DMS79 treated with DMSO at 0.1 percent for 48 hours (cell line): ENCODE results near the gene GRK2.
A peak's percentile ranks its signal among the peaks of the same experiment; 100 is the strongest.

Experiments
- DNase-seq: peaks from one replicate; lab custom pipeline; 2025; lab: John Stamatoyannopoulos, UW

Gene GRK2

DNA sequence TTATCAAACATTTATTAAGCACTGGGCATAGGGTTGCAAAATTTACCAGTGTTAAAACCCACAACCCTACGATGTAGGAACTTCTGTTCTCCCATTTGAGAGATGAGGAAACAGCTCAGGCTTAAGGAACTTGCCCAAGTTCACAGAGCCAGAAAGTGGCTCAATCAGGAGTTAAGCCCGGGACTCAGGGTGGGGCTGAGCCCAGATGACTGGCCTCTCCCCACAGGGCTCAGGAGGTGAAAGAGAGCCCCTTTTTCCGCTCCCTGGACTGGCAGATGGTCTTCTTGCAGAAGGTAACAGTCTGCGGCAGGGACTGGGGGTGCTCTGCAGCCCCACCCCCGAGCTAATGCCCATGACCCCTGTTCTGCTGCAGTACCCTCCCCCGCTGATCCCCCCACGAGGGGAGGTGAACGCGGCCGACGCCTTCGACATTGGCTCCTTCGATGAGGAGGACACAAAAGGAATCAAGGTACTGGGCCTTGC, 17.2 kb downstream of the GRK2 start:
- DNase-seq: no peak

GRCh38 chr11:67284811-67285540, 18.7 kb downstream of the GRK2 start:
- DNase-seq: no peak

- no peak for DNase-seq
Observed at GRCh38 chr11:67285541-67286498, 19.5 kb downstream of the GRK2 start.

DNA sequence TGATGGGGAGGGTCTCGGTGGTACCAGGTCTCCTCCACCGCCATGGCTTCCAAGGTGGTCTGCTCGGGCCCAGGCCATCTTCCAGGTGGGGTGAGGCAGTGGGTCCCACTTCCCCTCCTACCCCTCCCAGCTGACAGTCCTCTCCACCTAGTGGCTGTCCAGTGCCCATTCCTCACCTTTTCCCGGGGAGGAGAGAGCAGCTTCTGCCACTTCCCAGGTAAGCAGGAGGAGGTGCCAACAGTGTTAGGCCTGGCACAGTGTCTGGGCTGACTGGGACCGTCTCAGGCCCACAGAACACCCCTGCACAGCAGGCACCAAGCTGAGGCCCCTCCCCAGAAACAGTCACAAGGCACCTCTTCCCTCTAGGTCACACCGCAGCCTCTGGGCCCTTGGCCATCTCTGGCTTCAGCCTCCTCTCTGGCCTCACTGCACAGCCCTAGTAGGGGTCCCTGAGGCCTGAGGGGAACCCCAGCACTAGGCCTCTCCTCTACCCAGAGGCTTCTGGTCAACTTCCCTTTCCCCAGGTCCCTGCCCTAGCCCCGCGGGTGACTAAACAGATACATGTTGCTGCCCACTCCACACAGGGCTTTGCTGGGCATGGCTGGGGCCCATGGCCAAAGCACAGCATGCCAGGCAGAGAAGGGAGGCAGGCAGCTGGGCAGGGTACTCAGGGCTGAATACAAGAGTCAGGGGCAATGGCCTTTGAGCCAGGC, 20.5 kb downstream of the GRK2 start:
- no peak for DNase-seq

GRCh38 chr11:67287355-67288197, 21.3 kb downstream of the GRK2 start:
- DNase-seq: no peak

- no peak for DNase-seq
Observed at GRCh38 chr11:67288198-67288451, 21.9 kb downstream of the GRK2 start.

DNA sequence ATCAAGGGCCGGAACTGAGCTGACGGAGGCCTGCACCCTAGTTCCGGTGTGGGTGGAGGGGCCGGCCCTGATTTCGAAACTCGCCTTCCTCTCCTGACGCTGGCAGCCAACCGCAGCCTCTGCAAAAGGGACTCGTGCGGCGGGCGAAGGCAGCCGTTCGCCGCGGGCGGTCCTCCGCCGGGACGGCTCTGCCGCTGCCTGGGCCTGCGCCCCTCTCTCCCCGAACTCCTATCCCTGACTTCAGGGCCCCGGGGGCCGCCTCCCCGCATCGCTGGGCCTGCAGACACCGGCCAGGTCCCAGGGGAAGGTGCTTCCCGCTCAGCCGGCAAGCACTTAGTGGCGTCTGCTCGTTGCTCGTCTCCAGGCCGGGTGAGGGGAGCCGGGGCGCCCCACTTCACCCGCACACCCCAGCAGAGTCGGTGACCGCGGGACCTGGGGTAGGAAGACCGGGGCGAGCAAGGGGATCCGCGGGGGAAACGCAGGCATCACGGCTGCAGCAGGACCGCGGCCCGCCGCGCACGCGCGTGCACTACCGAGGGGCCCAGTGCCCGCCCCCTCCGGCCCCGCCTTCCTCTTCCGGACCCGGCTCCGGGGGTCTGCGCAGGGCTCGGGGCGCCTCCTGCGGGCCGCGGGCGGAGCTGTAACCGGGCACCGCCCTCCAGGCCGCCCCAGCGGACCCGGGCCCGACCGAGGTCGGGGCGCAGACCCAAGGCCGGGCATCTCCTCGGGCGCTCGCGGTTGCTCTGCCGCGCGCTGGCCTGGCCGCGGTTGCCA, 22.4 kb downstream of the GRK2 start:
- peak; percentile 69 for DNase-seq

- DNase-seq: peak; percentile 69
Observed at GRCh38 chr11:67289226-67289650, 23.0 kb downstream of the GRK2 start, which contains the start of gene ANKRD13D. Gene ANKRD13D, plus strand, starts transcription at chr11:67289303. Its CDS starts 158 bp downstream, at chr11:67289461.

DNA sequence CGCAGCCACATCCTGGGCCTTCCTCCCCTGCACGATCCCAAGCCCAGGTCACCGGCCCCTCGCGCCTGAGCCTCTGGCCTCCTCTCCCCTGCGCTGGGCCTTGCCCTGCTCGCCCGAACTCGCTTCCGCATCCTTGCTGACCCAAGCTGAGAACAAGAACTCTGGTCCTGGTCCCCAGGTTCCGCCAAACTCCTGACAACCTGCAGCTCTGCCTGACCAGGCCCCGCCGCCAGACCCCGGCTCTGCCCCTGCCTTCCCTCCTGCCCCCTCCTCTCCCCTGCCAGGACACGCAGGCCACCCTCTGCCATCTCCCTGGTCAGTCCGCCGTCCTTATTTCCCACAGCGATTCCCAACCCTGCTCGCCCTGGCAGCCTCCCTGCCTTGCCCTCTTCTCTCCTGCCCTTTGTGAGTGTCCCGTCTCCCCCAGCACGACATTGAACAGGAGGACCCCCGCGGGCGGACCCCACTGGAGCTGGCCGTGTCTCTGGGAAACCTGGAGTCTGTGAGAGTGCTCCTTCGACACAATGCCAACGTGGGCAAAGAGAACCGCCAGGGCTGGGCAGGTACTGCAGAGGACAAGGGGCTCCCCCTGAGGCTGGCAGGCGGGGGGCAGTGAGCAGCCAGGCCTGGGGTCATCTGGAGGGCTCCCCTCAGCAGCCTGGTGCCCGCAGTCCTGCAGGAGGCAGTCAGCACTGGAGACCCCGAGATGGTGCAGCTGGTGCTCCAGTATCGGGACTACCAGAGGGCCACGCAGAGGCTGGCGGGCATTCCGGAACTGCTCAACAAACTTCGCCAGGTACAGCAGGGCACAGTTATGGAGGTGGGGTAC, 23.6 kb downstream of the GRK2 start:
- DNase-seq: no peak

- DNase-seq: no peak
Observed at GRCh38 chr11:67290801-67291200, 24.5 kb downstream of the GRK2 start.

DNA sequence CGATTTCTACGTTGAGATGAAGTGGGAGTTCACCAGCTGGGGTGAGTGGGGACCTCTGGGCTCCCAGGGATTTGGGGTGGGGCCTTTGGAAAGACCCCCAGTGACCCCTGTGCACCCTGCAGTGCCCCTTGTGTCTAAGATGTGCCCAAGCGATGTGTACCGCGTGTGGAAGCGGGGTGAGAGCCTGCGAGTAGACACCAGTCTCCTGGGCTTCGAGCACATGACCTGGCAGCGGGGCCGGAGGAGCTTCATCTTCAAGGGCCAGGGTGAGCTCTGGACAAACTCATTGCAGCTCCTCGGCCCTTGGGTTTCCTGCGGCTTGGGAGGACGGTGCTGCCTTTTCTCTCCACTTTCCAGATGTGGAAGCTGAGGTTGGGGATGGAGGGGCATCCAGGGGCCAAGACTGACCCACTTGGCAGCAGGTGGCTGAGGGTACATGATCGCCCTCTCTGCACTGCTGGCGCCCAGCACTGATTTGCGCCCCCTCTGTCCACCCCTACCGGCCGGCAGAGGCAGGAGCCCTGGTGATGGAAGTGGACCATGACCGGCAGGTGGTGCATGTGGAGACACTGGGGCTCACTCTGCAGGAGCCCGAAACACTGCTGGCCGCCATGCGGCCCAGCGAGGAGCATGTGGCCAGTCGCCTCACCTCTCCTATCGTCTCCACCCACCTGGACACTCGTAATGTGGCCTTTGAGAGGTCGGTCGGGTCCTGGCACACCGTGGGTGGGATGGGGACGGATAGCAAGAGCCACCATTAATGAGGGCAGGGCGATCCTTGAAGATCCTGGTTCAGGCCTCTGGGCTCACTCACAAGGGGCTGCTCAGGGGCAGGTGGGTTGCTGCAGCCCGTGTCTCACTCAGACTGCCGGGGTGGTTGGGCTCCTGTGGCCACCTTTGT, 25.5 kb downstream of the GRK2 start:
- no peak for DNase-seq

GRCh38 chr11:67292671-67293070, 26.4 kb downstream of the GRK2 start:
- DNase-seq: no peak

DNA sequence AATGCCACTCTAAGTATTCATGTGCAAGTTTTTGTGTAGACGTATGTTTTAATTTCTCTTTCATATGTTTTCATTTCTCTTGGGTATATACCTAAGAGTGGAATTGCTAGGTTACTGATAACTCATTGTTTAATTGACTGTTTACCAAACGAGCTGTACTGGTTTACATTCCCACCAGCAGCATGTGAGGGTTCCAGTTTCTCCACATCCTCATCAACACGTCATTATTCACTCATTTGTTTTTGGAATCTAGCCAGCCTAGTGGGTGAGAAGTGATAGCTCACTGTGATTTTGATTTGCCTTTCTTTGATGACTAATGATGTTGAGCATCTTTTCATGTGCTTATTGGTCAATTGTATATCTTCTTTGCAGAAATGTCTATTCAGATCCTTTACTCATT, 26.8 kb downstream of the GRK2 start:
- DNase-seq: no peak

GRCh38 chr11:67295846-67296245, 29.6 kb downstream of the GRK2 start:
- no peak for DNase-seq

DNA sequence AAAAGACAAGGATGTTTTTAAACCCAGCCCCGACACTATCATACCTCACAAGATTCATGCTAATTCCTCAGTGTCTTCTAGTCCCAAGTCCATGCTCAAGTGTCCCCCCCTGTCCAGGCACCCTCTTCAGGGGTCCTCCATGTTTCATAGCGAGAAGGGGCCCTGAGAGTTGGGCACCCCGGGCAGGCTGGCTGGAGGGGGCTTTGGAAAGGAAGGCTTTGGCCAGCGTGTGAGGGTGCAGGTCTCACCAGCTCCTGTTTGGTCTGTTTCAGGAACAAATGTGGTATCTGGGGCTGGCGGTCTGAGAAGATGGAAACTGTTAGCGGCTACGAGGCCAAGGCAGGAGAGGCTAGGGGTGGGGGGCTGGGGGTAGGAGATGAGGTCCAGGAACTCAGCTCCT, 32.5 kb downstream of the GRK2 start:
- no peak for DNase-seq

GRCh38 chr11:67299471-67300191, 33.4 kb downstream of the GRK2 start:
- DNase-seq: no peak

- DNase-seq: no peak
Observed at GRCh38 chr11:67300256-67300755, 34.0 kb downstream of the GRK2 start.

DNA sequence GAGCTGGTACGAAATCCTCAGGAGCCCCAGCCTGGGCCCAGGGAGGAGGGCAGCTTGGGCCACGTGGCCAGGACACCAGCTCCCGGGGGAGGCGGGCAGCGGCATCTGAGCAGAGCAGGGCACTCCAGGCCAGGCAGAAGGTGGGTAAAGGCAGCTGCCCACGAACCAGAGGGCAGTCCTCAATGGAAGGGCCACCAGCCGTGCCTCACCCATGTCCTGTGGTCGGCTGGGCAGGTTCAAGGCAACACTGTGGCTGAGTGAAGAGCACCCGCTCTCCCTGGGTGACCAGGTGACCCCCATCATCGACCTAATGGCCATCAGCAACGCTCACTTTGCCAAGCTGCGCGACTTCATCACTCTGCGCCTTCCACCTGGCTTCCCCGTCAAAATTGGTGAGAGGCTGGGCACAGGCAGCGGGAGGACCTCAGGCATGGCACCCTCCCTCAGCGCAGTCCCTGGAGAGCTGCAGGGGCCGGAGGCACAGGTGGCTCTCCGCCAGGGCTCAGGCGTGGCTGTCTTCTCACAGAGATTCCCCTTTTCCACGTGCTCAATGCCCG, 34.6 kb downstream of the GRK2 start:
- DNase-seq: no peak
